Stimulated activated naive CD4-positive, alpha-beta T cell treated with Interleukin-2 at 50 U/mL for 16 hours (primary cell): Measurements from ENCODE around the gene PIGT.

Source experiments
- DNase-seq: peaks from one replicate; lab custom pipeline; 2025; lab: John Stamatoyannopoulos, UW

Gene PIGT

DNA sequence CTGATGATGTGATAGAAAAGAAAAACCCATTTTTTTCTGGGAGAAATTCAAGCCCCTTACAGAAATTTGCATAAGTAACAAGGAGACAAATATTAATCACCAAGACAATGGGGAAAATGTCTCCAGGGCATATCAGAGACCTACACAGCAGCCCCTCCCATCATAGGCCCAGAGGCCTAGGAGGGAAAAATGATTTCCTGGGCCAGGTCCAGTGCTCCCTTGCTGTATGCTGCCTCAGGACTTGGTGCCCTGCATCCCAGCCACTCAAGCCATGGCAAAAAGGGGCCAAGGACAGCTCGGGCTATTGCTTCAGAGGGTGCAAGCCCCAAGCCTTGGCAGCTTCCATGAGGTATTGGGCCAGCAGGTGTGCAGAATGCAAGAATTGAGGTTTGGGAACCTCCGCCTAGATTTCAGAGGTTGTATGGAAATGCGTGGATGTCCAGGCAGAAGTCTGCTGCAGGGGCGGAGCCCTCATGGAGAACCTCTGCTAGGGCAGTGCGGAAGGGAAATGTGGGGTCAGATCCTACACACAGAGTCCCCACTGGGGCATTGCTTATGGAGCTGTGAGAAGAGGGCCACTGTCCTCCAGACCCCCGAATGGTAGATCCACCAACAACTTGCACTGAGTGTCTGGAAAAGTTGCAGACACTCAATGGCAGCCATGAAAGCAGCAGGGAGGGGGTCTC is 15.5 kb upstream of the PIGT start:
- DNase-seq = no peak

DNA sequence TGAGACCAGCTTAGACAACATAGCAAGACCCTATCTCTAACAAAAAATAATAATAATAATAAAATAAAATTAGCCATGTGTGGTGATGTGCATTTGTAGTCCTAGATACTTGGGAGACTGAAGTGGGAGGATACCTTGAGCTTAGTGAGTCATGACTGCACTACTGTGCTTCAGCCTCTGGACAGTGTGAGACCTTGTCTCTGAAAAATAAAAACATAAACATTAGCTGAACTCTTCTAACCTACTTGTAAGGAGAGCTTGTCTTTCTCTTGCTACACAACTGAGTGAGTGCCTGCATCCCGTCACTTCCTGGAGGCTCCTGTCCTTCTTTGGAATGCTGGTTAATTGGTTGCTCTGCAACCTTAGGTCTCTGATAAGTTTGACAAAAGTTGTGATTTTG is 13.0 kb upstream of the PIGT start:
- DNase-seq = no peak

DNA sequence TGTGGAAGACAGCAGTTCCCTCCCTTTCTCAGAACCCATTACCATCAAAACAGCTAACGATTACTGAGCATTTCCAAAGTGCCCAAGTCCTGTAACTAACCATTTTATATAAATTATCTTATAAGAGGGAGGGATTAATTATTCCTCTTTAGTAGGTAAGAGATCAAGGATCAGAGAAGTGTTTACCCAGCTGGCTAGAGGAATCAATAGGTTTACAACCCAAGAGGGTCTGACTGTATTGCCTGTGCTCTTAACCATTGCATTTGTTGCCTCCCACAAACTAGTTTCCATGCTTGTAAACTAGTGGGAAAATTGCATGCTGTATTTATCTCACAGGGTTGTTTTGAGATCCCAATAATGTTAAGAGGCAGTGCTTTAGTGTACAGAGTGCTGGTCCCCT is 11.5 kb upstream of the PIGT start:
- DNase-seq = no peak

DNA sequence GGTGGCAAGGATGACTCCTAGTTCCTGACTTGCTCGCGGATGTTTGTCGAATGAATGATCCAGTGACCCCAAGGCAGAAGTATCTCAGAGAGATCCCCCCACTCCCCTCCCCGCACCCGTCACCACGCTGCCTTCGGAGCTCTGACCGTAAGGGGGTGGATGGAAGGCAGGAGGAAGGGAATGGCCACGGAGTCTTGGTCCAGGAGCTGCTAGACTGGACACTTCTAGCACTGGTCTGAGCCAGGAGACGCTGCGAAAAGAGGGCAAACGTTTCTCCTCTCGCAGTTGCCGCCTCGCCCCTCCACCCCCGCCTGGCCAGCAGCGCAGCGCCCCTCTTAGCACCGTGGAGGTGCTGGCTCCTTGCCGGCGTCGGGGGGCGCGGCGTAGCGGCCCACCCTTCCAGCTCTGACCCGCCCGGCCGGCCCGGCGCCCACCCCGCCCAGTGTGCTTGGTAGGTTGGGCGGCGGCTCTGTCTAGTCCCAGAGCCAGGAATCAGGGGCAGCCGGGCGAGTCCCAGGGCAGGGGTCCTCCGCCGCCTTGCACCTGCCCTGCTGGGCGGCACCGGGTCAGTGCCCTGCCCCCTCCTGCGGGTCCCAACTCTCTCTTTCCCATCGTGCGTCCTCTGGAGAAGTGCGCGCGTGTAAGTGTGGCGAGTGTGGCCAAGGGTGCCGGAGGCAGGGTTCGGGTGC is 10.2 kb upstream of the PIGT start:
- DNase-seq = peak; percentile 6

DNA sequence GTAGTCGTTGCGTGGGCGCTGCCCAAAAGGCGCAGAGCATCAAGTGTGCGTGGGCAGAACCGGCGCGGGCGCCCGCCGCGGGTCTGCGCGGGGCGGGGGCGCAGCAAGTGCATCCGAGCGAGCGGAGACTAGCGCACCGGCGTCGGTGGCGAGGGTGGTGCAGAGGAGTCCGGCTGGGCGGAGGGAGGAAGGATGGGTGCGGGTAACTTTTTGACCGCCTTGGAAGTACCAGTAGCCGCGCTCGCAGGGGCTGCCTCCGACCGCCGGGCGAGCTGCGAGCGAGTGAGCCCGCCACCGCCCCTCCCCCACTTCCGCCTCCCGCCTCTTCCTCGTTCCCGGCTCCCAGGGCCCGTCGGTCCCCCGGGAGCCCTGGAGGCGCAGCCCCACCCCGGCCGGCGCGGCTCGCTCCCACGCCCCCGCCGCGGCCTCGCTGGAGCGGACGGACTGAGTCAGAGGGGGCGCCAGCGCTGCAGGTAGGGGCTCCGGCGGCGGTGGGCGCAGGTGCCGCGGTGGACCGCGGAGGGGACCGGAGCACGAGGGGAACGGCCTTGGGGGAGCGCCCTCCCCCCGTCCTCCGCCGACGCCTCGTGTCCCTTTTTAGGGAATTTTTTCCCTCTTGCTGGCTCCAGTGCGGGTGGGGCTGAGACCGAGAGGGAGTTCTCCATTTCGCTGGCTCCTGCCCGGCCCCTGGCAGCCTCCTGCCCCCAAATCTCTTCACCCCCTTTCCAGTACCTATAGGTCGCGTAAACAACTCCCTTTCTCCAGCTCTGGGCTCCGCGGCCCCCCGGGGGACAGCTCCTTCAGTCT is 9.5 kb upstream of the PIGT start:
- DNase-seq = peak; percentile 38

DNA sequence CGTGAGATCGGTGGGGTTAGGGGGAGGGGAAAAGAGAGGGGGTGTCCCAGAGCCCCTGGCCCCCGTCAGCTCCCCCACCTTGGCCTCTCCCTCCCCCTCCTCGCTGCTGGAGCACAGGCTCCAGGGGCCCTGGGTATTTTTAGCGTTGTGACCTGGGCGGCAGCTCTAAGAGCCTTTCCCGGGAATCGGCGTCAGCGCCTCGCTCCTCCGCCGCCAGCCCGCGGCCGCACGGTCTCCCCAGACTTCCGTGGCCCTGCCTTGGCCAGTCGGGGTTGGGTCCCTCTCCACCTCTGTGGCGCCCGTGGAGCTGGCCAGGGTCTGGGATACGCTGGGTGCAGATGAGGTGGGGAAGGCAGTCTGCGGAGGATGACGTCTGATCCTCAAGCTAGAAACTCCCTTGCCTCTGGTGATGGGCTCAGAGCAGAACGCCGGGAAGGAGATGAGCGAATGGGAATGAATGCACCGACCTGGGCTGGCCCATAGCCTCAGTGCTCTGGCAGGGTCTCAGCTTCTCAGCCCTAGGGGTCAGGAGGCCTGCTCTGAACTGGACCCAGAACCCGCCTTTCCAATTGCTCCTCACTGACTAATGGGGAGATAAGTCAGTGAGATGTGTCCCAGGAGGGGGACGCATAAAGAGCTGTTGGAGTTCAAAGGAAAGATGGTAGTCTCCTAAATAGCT is 8.7 kb upstream of the PIGT start:
- no peak for DNase-seq

DNA sequence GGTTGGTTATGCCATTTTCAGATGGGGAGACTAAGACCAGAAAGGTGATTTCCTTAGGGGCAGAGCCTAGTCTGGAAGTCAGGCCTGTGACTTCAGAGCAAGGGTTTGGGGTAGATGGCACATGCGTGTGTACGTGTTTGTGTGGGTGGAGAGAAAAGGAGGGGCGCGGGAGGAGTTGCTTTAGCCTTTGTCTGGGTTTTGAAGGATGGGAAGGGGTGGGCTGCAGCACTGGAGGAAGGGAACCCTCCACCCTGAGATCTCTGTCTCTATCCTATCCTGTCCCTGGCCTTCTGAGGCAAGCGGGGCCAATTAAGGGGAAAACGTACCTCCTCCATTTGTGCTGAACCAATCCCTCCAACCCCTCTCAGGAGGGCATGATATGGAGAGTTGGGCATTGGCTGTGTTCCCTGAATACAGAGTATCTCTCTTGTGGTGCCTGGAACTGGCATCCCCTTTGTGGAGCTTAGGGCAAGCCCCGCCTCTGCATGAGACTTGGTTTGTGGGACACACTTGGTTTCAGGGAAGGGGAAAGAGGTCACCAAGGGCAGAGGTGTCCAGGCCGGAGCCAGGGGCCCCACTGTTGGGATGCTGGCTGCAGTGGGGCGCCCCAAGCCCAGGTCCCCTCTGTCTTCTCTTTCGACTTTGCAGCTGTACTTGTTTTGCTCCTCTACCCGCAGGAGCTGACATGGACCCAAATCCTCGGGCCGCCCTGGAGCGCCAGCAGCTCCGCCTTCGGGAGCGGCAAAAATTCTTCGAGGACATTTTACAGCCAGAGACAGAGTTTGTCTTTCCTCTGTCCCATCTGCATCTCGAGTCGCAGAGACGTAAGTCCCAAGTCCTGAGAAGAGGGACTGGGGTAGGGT is 7.9 kb upstream of the PIGT start, which contains the start of gene DBNDD2:
Gene DBNDD2, plus strand, starts transcription at position 507 of the 863 bp plus-strand sequence. Its CDS starts 179 bp downstream, at position 686.
- no peak for DNase-seq

DNA sequence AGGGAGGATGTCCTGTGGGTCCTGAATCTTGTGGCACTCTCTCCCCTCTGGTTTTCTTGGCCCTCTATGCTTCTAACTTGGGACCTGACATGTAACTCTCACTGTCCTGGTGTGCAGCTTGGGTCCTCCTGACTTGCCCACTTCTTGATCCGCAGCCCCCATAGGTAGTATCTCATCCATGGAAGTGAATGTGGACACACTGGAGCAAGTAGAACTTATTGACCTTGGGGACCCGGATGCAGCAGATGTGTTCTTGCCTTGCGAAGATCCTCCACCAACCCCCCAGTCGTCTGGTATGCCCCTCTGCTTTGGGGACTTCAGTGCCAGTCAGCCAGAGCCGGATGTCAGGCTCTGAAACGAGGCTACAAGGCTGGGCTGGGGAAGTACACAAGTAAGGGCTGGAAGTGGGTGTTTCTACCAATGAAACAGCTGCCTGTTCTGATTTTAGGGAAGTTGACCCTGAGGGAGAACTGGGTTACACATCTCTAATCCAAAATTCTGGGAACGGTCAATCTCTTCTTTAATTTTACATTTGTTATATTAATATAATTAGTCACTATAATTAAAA is 7.2 kb upstream of the PIGT start:
- no peak for DNase-seq

DNA sequence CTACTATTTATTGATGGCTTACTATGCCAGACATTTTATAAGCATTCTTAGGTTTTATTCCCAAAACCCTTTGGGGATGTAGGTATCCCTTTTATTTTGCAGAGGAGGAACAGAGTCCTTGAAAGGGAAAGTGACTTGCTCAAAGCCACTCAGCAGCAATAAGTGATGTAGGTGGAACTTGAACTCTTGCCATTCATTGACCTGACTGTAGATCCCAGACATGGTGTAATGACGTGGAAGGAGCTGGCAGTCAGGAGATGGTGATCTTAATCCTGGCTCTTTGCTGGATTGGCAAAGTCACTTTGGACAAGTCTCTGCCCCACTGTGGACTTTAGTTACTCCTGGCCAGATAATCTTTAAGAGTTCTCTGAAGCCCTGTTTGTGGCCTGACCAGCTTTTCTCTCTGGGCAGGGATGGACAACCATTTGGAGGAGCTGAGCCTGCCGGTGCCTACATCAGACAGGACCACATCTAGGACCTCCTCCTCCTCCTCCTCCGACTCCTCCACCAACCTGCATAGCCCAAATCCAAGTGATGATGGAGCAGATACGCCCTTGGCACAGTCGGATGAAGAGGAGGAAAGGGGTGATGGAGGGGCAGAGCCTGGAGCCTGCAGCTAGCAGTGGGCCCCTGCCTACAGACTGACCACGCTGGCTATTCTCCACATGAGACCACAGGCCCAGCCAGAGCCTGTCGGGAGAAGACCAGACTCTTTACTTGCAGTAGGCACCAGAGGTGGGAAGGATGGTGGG is 6.2 kb upstream of the PIGT start:
- DNase-seq = no peak

DNA sequence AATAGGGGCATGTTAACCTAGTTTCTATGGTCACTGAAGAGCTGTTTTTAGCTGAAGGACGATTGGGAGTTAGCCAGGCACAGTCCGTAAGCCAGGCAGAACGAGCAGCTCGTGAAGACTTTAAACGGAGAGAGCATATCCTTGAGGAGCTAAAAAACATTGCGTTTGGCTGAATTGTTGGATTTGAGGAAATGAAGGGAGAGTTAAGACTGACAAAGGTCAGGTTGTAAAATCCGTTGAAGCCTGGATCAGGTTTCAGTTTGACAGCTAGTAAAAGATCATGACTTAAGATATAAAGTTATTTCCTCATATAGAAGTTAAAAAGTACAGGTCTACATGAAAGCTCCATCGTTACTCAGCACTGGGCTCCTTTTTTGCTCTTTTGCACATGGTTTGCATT is 5.1 kb upstream of the PIGT start:
- no peak for DNase-seq

DNA sequence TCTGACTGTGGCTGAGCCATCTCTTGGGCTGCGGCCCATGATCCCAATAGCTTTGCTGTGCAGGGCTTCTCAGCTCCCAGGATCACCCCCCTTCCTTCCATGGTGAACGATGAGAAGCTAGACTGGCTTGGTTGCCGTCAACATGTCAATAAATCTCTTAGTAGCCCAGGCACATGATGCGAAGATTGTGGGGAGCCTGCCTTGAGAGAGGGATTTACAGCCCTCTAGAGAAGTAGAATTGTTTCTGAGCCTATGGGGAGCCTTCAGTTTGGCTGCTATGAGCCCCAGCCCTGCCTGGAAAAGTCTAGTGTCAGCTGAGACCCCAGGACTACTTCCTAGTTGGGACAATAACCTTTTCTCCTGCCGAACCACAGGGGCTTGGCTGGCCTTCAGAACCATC is 3.3 kb upstream of the PIGT start:
- no peak for DNase-seq

DNA sequence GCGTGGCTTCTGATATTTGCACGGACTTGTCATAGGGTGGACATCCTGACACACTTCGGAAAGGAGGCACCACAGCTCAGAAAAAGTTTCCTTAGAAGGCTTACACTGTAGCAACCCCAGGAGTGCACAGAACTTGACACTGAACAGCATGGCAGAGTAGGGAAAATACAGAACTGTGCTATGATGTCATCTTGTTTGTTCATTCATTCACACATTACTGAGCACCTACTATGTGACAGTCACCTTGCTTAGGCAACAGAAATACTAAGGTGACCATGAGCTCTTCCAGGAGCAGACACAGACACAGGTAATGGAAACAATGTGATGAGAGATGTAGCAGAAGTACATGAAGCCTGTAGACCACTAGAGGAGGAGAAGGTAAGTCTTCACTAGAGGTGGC is 2.5 kb upstream of the PIGT start:
- DNase-seq = no peak

DNA sequence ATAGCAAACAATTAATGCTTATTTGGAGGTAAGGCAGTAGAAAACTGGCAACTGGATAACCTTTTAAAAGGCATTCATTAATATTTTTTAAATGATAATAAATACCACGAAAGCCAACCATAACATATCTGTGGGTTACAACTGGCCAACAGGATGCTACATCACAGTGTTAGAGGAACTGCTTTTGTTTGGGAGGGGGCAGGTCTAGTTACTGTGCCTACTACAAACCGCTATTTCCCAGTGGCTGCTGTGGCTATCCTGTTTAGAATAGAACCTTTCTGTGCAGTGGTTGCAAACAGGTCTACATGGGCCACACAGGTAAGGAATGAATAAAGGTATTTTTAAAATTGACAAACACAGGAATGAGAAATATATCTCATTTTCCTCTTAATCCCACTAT is 976 bp downstream of the PIGT start:
- no peak for DNase-seq

DNA sequence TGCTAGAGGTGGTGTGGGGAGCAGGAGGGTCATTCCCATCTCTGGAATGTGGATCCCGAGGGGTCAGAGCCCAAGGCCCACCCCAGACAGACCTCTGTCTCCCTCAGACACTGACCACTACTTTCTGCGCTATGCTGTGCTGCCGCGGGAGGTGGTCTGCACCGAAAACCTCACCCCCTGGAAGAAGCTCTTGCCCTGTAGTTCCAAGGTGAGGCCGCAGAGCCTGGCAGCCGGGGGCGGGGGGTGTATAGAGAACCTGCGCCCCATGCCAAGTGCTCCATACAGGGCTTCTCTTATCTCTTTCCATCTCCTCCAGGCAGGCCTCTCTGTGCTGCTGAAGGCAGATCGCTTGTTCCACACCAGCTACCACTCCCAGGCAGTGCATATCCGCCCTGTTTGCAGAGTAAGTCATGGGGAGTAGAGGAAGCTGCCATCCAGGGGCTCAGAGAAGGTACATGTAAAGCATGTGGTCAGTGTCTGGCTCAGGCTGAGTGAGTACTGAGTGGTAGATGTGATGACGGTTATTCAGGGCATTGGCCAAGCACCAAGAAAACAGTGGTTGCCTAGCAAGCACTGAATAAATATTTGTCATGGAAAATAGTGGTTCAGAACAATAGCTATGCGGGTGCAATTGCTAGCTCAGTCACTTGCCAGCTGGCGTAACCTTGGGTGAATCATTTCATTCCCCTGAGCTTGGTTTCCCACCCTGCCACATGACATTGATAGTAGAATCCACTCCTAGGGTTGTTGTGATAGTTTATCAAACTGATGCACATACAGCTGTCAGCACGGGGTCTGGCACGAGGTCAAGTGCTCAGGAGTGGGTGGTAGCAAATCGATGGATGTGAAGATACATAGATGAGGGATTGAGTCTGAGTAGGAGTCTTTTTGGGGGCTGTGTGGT is 3.5 kb downstream of the PIGT start:
- peak; percentile 36 for DNase-seq

DNA sequence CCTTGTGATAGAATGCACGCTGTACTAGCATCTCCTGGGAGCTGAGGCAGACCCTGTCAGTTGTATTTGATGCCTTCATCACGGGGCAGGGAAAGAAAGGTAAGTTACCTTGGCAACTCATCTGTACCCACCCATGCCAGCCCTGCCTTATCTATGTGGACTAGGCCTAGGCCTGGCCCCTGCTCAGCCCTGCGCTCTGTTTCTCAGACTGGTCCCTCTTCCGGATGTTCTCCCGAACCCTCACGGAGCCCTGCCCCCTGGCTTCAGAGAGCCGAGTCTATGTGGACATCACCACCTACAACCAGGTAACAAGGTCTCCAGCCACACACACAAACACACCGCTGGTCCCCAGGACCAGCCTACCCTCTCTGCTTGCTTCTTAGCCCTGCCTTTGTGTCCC is 4.2 kb downstream of the PIGT start:
- DNase-seq = no peak

DNA sequence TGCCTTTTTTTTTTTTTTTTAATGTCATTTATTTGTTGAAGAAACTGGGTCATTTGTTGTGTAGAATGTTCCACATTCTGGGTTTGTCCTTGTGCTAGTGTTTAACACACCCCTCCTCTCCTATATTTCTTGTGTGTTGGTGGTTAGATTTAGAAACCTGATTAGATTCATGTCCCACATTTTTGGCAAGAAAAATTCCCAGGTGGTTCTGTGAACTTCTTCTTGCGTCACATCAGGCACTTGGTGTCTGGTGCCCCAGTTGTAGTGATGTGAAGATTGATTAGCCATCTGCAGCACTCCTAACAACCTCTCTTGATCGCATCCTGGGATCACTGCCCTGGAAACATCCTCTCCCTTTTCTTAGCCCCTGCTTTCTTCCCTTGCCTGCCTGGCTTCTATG is 7.8 kb downstream of the PIGT start:
- DNase-seq = no peak

DNA sequence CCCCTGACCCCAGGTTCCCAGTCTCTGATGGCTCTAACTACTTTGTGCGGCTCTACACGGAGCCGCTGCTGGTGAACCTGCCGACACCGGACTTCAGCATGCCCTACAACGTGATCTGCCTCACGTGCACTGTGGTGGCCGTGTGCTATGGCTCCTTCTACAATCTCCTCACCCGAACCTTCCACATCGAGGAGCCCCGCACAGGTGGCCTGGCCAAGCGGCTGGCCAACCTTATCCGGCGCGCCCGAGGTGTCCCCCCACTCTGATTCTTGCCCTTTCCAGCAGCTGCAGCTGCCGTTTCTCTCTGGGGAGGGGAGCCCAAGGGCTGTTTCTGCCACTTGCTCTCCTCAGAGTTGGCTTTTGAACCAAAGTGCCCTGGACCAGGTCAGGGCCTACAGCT is 9.6 kb downstream of the PIGT start:
- DNase-seq = no peak

DNA sequence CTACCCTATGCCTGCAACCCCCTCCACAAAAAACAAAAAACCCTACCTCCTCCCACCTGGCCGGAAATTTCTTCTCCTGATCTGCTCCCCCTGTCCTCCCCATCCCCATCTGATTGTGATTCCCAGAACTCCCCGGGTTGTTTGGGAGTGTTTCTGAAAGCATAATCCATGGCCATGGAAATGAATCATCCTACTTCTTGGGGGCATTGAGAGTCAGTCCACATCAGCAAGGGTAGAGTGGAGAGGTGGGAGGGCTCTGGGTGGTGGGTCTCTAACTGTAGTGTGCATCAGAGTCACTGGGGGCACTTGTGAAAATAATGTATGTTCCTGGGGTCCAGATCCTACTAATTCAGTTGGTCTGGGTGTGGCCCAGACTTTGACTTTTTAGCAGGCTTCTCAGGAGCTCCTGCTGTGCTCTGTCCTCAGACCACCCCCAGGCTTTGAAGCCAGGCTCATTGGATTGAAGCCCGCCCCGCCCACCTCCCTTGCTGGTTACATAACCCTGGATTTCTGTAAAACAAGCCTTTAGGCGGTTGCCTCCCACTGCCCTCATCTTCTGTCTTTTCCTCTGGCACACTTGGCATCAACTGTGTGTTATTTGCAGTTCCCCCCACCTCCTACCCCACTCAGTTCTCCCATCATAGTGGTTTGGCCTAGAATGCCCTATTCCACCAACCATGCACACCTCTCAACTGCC is 10.5 kb downstream of the PIGT start:
- DNase-seq = no peak
